HepG2 (cell line): ENCODE data around the gene ZBTB7C. TPM values are rescaled to one million over a fixed set of nuclear protein-coding genes. Genes with fewer than 3 reads are reported as not detected.
A peak's percentile ranks its signal among the peaks of the same experiment; 100 is the strongest.

Source experiments
- ATF4 ChIP-seq, 2 experiments: fragments of 450-650 bp in 1 of 2; sonication (generic) in 1 of 2; formaldehyde crosslinking; IDR thresholded peaks; 2 replicates each; pipeline versions ENCODE4 v1.5.0 to v1.8.0; 2020 to 2022; ENCODE audit warnings: mild to moderate bottlenecking in 1 of 2, missing genetic modification reagents in 1 of 2
- BRCA1 ChIP-seq: sonication (generic); formaldehyde crosslinking; IDR thresholded peaks from 2 replicates; pipeline ENCODE4 v1.4.0; 2020; ENCODE audit warnings: missing genetic modification reagents
- CBX1 ChIP-seq: IDR thresholded peaks from one replicate; pipeline ENCODE4 v1.6.1; 2016; ENCODE audit warnings: antibody characterized with exemption, low read depth
- HHEX ChIP-seq: IDR thresholded peaks from 2 replicates; pipeline ENCODE4 v1.6.1; 2016; ENCODE audit warnings: control low read depth
- MIER2 ChIP-seq: IDR thresholded peaks from 2 replicates; pipeline ENCODE4 v1.6.1; 2016; ENCODE audit warnings: missing biosample characterization, missing genetic modification reagents
- NKX3-1 ChIP-seq: sonication (generic); formaldehyde crosslinking; IDR thresholded peaks from 2 replicates; pipeline ENCODE4 v1.5.0; 2020; ENCODE audit warnings: missing genetic modification reagents
- THAP11 ChIP-seq: IDR thresholded peaks from 2 replicates; pipeline ENCODE4 v1.6.1; 2016; ENCODE audit warnings: missing biosample characterization, missing genetic modification reagents
- YEATS4 ChIP-seq: sonication (generic); formaldehyde crosslinking; IDR thresholded peaks from 2 replicates; pipeline ENCODE4 v1.4.0; 2020; ENCODE audit warnings: missing genetic modification reagents, borderline replicate concordance
- ZNF142 ChIP-seq: sonication (generic); formaldehyde crosslinking; IDR thresholded peaks from 2 replicates; pipeline ENCODE4 v1.4.0; 2020; ENCODE audit warnings: missing genetic modification reagents
- ZNF670 ChIP-seq: sonication (generic); formaldehyde crosslinking; IDR thresholded peaks from 2 replicates; pipeline ENCODE4 v1.8.0; 2022; ENCODE audit warnings: mild to moderate bottlenecking, missing genetic modification reagents, borderline replicate concordance
- polyA plus RNA-seq, 8 experiments: library from polyadenylated mRNA; depleted of rRNA in 3 of 8; stranded (reverse) in 7 of 8; unstranded in 1 of 8; fragments of >200 nt; fragmentation: Illumina TruSeq in 4 of 8; extraction: Trizol in 4 of 8; gene quantifications; 2 replicates each; pipeline versions ENCODE4 v1.2.1 to v1.2.3, GENCODE V29; 2011 to 2016; ENCODE audit warnings: low read depth in 4 of 8, missing spikeins in 1 of 8, mixed read lengths in 1 of 8; ENCODE audit not compliant: insufficient read depth in 1 of 8
- total RNA-seq, 5 experiments: library from RNA; depleted of rRNA; stranded (reverse); fragments of >200 nt; fragmentation: Illumina TruSeq; extraction: Trizol; gene quantifications; 2 replicates each; pipeline ENCODE4 v1.2.3, GENCODE V29; 2016; ENCODE audit warnings: low read depth in 1 of 5
- TF ChIP-seq, protein P1 (sequence below), 2 experiments: sonication (generic) in 1 of 2; formaldehyde crosslinking in 1 of 2; IDR thresholded peaks; 2 replicates each; pipeline versions ENCODE4 v1.6.1 to v1.9.0; 2014 to 2022; ENCODE audit warnings: antibody characterized with exemption in 1 of 2, borderline replicate concordance in 1 of 2, inconsistent platforms in 1 of 2, low read depth in 1 of 2, missing genetic modification reagents in 1 of 2
- TF ChIP-seq, protein P2 (sequence below): fragments of 450-650 bp; IDR thresholded peaks from 2 replicates; pipeline ENCODE4 v1.6.1; 2017; ENCODE audit warnings: mild to moderate bottlenecking

ZBTB7C gene
- total and polyA plus RNA-seq, 2 of the 13 experiments (the other 11 are each of a cell fraction or from before 2014, with no cell fraction given) = 0.01 to 0.04 TPM

GRCh38 chr18:48454261-48454757 is 45.1 kb upstream of the ZBTB7C start (continued):
- TF ChIP-seq, protein P1, sequence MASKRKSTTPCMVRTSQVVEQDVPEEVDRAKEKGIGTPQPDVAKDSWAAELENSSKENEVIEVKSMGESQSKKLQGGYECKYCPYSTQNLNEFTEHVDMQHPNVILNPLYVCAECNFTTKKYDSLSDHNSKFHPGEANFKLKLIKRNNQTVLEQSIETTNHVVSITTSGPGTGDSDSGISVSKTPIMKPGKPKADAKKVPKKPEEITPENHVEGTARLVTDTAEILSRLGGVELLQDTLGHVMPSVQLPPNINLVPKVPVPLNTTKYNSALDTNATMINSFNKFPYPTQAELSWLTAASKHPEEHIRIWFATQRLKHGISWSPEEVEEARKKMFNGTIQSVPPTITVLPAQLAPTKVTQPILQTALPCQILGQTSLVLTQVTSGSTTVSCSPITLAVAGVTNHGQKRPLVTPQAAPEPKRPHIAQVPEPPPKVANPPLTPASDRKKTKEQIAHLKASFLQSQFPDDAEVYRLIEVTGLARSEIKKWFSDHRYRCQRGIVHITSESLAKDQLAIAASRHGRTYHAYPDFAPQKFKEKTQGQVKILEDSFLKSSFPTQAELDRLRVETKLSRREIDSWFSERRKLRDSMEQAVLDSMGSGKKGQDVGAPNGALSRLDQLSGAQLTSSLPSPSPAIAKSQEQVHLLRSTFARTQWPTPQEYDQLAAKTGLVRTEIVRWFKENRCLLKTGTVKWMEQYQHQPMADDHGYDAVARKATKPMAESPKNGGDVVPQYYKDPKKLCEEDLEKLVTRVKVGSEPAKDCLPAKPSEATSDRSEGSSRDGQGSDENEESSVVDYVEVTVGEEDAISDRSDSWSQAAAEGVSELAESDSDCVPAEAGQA (IDR thresholded peaks at IDR 0.05; ENCODE audit: low read depth) = no peak
- TF ChIP-seq, protein P1 (CRISPR knock-in tag; IDR thresholded peaks at IDR 0.05; ENCODE audit: borderline replicate concordance) = no peak
- TF ChIP-seq MIER2 (CRISPR knock-in tag) = peak; percentile 22; the same call in 1 of the 2 replicates
- TF ChIP-seq THAP11 (CRISPR knock-in tag) = 0 out of 2 replicates have a peak, but pooled peaks have one; percentile 25
- TF ChIP-seq, protein P2, sequence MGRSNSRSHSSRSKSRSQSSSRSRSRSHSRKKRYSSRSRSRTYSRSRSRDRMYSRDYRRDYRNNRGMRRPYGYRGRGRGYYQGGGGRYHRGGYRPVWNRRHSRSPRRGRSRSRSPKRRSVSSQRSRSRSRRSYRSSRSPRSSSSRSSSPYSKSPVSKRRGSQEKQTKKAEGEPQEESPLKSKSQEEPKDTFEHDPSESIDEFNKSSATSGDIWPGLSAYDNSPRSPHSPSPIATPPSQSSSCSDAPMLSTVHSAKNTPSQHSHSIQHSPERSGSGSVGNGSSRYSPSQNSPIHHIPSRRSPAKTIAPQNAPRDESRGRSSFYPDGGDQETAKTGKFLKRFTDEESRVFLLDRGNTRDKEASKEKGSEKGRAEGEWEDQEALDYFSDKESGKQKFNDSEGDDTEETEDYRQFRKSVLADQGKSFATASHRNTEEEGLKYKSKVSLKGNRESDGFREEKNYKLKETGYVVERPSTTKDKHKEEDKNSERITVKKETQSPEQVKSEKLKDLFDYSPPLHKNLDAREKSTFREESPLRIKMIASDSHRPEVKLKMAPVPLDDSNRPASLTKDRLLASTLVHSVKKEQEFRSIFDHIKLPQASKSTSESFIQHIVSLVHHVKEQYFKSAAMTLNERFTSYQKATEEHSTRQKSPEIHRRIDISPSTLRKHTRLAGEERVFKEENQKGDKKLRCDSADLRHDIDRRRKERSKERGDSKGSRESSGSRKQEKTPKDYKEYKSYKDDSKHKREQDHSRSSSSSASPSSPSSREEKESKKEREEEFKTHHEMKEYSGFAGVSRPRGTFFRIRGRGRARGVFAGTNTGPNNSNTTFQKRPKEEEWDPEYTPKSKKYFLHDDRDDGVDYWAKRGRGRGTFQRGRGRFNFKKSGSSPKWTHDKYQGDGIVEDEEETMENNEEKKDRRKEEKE = no peak
- TF ChIP-seq BRCA1 (CRISPR knock-in tag) = no peak
- 0 out of 2 replicates have a peak, but pooled peaks have one; percentile 51 for TF ChIP-seq NKX3-1 (CRISPR knock-in tag)
- no peak for TF ChIP-seq ATF4 (CRISPR knock-in tag; IDR thresholded peaks at IDR 0.05)
- 0 out of 2 replicates have a peak, but pooled peaks have one; percentile 26 for TF ChIP-seq ZNF142 (CRISPR knock-in tag)
- TF ChIP-seq HHEX (CRISPR knock-in tag) = no peak
- no peak for TF ChIP-seq ZNF670 (CRISPR knock-in tag)
- TF ChIP-seq YEATS4 (CRISPR knock-in tag) = peak; percentile 53; the same call in 1 of the 2 replicates
- peak; percentile 69 for TF ChIP-seq CBX1
